Mesenchymal stem cell (in vitro differentiated cells and primary cell): ENCODE results near the gene LRTM2.

Experiments used
- DNase-seq: peaks from one replicate; pipeline ENCODE4 v3.0.0-alpha.2; 2013
- H2AFZ ChIP-seq: one replicate; pipeline ENCODE4 v1.6.1; 2013; ENCODE audit warnings: low read depth, mild to moderate bottlenecking, control low read depth, inconsistent platforms, low read length, moderate library complexity
- H2AK5ac ChIP-seq: 2 replicates; pipeline ENCODE4 v1.6.1; 2013; ENCODE audit warnings: low read length, moderate library complexity, mild to moderate bottlenecking, inconsistent platforms; ENCODE audit not compliant: severe bottlenecking
- H2BK120ac ChIP-seq: one replicate; pipeline ENCODE4 v1.6.1; 2013; ENCODE audit warnings: low read depth, mild to moderate bottlenecking, inconsistent platforms, low read length, moderate library complexity
- H2BK12ac ChIP-seq, 2 experiments: one replicate each; pipeline ENCODE4 v1.6.1; 2013; ENCODE audit warnings: inconsistent platforms in 2 of 2, low read length in 2 of 2, mild to moderate bottlenecking in 2 of 2, moderate library complexity in 2 of 2, control low read depth in 1 of 2
- H2BK15ac ChIP-seq: one replicate; pipeline ENCODE4 v1.6.1; 2013; ENCODE audit warnings: mild to moderate bottlenecking, low read depth, inconsistent platforms; ENCODE audit not compliant: poor library complexity, severe bottlenecking
- H2BK5ac ChIP-seq: 2 replicates; pipeline ENCODE4 v1.6.1; 2013; ENCODE audit warnings: low read depth, mild to moderate bottlenecking, low read length, control low read depth, inconsistent platforms; ENCODE audit not compliant: poor library complexity, severe bottlenecking
- H3K14ac ChIP-seq, 2 experiments: one replicate each; pipeline ENCODE4 v1.6.1; 2013; ENCODE audit warnings: inconsistent platforms in 2 of 2, low read length in 2 of 2, control low read depth in 1 of 2, mild to moderate bottlenecking in 1 of 2, moderate library complexity in 1 of 2
- H3K18ac ChIP-seq, 2 experiments: one replicate each; pipeline ENCODE4 v1.6.1; 2013; ENCODE audit warnings: inconsistent platforms in 2 of 2, low read length in 2 of 2, control low read depth in 1 of 2, low read depth in 1 of 2, mild to moderate bottlenecking in 1 of 2
- H3K23ac ChIP-seq, 2 experiments: one replicate each; pipeline ENCODE4 v1.6.1; 2013; ENCODE audit warnings: inconsistent platforms in 2 of 2, low read length in 2 of 2, mild to moderate bottlenecking in 2 of 2, moderate library complexity in 2 of 2, control low read depth in 1 of 2
- H3K27ac ChIP-seq: 2 replicates; pipeline ENCODE4 v1.5.1; 2013; ENCODE audit warnings: mild to moderate bottlenecking, moderate library complexity, low read length, control low read depth, inconsistent platforms; ENCODE audit not compliant: poor library complexity, severe bottlenecking
- H3K27me3 ChIP-seq, 2 experiments: 2 replicates each; pipeline versions ENCODE4 v1.6.1 to v1.7.0; 2013; ENCODE audit warnings: low read length in 2 of 2, mild to moderate bottlenecking in 2 of 2, moderate library complexity in 2 of 2, control low read depth in 1 of 2, inconsistent platforms in 1 of 2; ENCODE audit not compliant: control insufficient read depth in 1 of 2, insufficient read depth in 1 of 2
- H3K36me3 ChIP-seq, 2 experiments: 2 replicates each; pipeline versions ENCODE4 v1.6.1 to v1.7.0; 2013; ENCODE audit warnings: low read length in 2 of 2, control low read depth in 1 of 2, inconsistent platforms in 1 of 2, low read depth in 1 of 2, mild to moderate bottlenecking in 1 of 2; ENCODE audit not compliant: insufficient read depth in 2 of 2, control insufficient read depth in 1 of 2
- H3K4ac ChIP-seq, 2 experiments: one replicate each; pipeline ENCODE4 v1.6.1; 2013; ENCODE audit warnings: inconsistent platforms in 2 of 2, low read length in 2 of 2, mild to moderate bottlenecking in 2 of 2, moderate library complexity in 2 of 2, control low read depth in 1 of 2, low read depth in 1 of 2
- H3K4me1 ChIP-seq: 2 replicates; pipeline ENCODE4 v1.6.1; 2013; ENCODE audit warnings: low read depth, low read length, control low read depth; ENCODE audit not compliant: control insufficient read depth, insufficient read depth
- H3K4me2 ChIP-seq: 2 replicates; pipeline ENCODE4 v1.6.1; 2013; ENCODE audit warnings: low read length, mild to moderate bottlenecking, inconsistent platforms; ENCODE audit not compliant: poor library complexity, severe bottlenecking
- H3K4me3 ChIP-seq, 2 experiments: 2 replicates each; pipeline versions ENCODE4 v1.5.1 to v1.7.0; 2013; ENCODE audit warnings: low read length in 2 of 2, mild to moderate bottlenecking in 2 of 2, control low read depth in 1 of 2, low read depth in 1 of 2; ENCODE audit not compliant: insufficient read depth in 1 of 2
- H3K79me1 ChIP-seq: replicated peaks from 2 replicates; pipeline ENCODE4 v1.6.1; 2013; ENCODE audit warnings: mild to moderate bottlenecking, control low read depth, low read length, inconsistent platforms; ENCODE audit not compliant: poor library complexity, severe bottlenecking
- H3K9ac ChIP-seq: 2 replicates; pipeline ENCODE4 v1.7.0; 2013; ENCODE audit warnings: mild to moderate bottlenecking, low read length, moderate library complexity
- H3K9me3 ChIP-seq: 2 replicates; pipeline ENCODE4 v1.7.0; 2013; ENCODE audit warnings: mild to moderate bottlenecking, low read length; ENCODE audit not compliant: control insufficient read depth
- H4K8ac ChIP-seq: one replicate; pipeline ENCODE4 v1.6.1; 2013; ENCODE audit warnings: inconsistent platforms, mild to moderate bottlenecking, low read length, moderate library complexity
- H4K91ac ChIP-seq: one replicate; pipeline ENCODE4 v1.6.1; 2013; ENCODE audit warnings: mild to moderate bottlenecking, low read length, inconsistent platforms
- WGBS: methylation state at CpG from one replicate; pipeline ENCODE4 v1.1.7; 2013; ENCODE audit warnings: mixed read lengths; 5-methylcytosine and 5-hydroxymethylcytosine counted together

The LRTM2 gene

DNA sequence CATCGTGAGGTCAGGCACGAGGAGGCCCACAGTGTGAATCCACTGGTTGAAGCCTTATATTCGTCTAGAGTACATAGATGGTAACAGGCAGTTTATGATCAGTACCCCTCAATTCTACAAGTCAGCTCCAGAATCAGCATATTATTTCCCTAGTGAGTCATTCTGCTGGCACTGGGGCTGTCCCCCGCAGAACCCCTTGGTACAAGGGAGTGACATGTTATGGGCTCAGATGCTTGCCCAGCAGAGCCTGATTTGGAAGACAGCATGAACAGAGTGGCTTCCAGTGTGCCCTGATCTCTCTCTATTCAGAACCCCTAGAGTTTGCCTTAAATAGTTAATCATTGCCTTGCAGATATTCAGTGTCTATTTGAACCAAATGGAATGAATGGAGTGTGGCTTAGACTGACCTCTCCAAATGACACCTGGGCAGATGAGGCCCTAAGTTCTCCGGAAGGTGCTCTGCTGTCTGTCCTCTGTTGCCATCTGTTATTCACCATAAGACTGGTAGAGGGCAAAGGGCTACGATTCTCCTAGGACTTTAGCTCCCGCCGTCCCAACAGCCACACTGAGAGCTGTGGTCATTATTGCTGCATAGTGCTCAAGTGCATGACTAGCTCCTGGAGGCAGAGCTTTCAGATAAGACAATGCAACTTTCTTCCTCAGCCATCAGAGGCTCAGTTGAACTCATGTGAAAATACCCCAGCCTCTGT lies 57.0 kb downstream of the LRTM2 start:
- Histone ChIP-seq H2AFZ (no peak overlapping the region), H3K4me2 (no peak overlapping the region), H3K14ac (no peak overlapping the region), H3K4me1 (peaks cover 1% of the 10 kb centered on the region), H3K18ac (no peak overlapping the region), H3K4me3 (no peak overlapping the region), H3K79me1 (no peaks in the 10 kb centered on the region), H3K36me3 (no peaks in the 10 kb centered on the region), H3K27ac (no peak overlapping the region), H3K27me3 (peaks cover 24 to 91% of the 10 kb centered on the region in 2 experiments), H3K23ac (no peak overlapping the region), H3K9me3 (peaks cover 7% of the 10 kb centered on the region), H2AK5ac (no peak overlapping the region), H3K4ac (no peak overlapping the region), H2BK15ac (no peak overlapping the region), H2BK5ac (no peak overlapping the region), H4K91ac (no peak overlapping the region), H3K9ac (no peak overlapping the region), H4K8ac (no peak overlapping the region), H2BK12ac (no peak overlapping the region), H2BK120ac (no peak overlapping the region)
- DNase-seq, result no peak
- WGBS, result 87% methylated on average over 8 of the region's 8 CpGs

DNA sequence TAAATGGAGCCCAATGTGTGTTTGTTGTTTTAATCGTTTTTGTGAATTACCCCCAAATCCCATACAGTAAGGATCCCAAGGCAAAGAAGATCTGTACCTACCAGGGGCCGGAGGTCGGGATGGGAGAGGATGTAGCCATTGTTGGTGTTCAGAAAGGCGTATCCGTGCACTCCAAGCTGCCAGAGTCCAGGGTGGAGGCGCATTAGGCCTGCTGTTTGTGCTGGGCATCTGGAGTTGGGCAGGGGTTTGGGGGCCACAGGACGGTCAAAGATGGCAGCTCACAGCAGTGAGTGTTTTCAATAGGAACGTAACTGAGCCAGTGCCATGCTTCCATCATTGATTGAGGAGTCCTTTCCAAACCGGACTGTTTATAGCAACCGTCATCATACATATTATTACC lies 57.8 kb downstream of the LRTM2 start:
- no peak overlapping the region for H3K18ac ChIP-seq
- no peak overlapping the region for H3K27ac ChIP-seq
- peaks cover 21 to 90% of the 10 kb centered on the region in 2 experiments for H3K27me3 ChIP-seq
- H3K36me3 ChIP-seq, result no peaks in the 10 kb centered on the region
- H2BK12ac ChIP-seq, result no peak overlapping the region
- no peak overlapping the region for H3K4ac ChIP-seq
- no peak overlapping the region for H4K91ac ChIP-seq
- peaks cover 7% of the 10 kb centered on the region for H3K9me3 ChIP-seq
- H3K14ac ChIP-seq, result no peak overlapping the region
- H3K4me3 ChIP-seq, result no peak overlapping the region
- H2AFZ ChIP-seq, result no peak overlapping the region
- no peak overlapping the region for H3K4me2 ChIP-seq
- no peak overlapping the region for H3K23ac ChIP-seq
- H2AK5ac ChIP-seq, result no peak overlapping the region
- peaks cover 1% of the 10 kb centered on the region for H3K4me1 ChIP-seq
- no peaks in the 10 kb centered on the region for H3K79me1 ChIP-seq
- 90% methylated on average over 9 of the region's 10 CpGs for WGBS
- no peak overlapping the region for H4K8ac ChIP-seq
- no peak overlapping the region for H3K9ac ChIP-seq
- H2BK5ac ChIP-seq, result no peak overlapping the region
- H2BK120ac ChIP-seq, result no peak overlapping the region
- DNase-seq, result no peak
- no peak overlapping the region for H2BK15ac ChIP-seq

DNA sequence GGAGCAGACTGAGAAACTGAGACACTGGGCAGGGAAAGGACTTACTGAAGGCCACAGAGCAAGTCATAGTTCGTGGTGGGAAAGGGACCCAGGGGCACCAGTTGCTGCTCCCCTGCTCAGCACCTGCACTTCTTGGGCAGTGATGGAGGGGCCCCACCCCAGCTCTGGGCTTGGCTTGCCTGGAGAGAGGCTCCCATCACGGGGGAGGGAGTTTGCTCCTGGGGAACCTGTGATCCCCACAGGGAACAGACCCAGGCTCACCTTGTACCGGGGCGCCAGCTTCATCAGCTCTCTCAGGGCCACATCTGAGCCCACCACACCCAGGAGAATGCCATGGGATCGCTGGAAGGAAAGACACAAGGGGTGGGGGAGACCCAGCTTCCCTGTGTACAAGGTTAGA lies 58.3 kb downstream of the LRTM2 start:
- Histone ChIP-seq H3K27ac (no peak overlapping the region), H3K27me3 (peaks cover 17 to 90% of the 10 kb centered on the region in 2 experiments), H4K8ac (no peak overlapping the region), H2AK5ac (no peak overlapping the region), H3K4ac (no peak overlapping the region), H2AFZ (no peak overlapping the region), H2BK5ac (no peak overlapping the region), H3K4me1 (peaks cover 1% of the 10 kb centered on the region), H4K91ac (no peak overlapping the region), H2BK12ac (no peak overlapping the region), H3K9me3 (peaks cover 7% of the 10 kb centered on the region), H3K36me3 (no peaks in the 10 kb centered on the region), H3K23ac (no peak overlapping the region), H3K79me1 (no peaks in the 10 kb centered on the region), H3K14ac (no peak overlapping the region), H2BK15ac (no peak overlapping the region), H3K4me3 (no peak overlapping the region), H2BK120ac (no peak overlapping the region), H3K4me2 (no peak overlapping the region), H3K18ac (no peak overlapping the region), H3K9ac (no peak overlapping the region)
- WGBS, result 77% methylated on average over 5 of the region's 5 CpGs
- no peak for DNase-seq

DNA sequence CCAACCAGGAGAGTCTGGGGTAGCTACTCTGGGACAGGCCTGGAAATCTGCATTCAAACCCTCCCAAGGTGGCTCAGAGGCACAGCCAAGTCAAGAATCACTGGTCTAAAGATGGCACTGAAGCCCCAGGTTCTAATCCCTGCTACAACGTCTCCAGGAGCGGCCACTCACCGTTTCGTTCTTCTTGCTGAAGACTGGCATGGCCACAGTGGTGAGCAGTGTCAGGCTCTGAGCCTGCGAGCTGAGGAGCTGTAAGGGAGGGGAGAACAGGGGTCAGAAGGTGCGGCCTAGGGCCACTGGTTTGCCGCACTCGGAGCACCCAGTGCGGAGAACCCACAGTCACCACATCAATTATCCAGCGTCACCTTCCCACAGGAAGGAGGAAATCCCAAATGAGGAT lies 59.3 kb downstream of the LRTM2 start:
- no peaks in the 10 kb centered on the region for H3K79me1 ChIP-seq
- no peak overlapping the region for H2BK15ac ChIP-seq
- no peak for DNase-seq
- H3K4me3 ChIP-seq, result no peak overlapping the region
- H3K9ac ChIP-seq, result no peak overlapping the region
- no peak overlapping the region for H2AK5ac ChIP-seq
- no peak overlapping the region for H3K23ac ChIP-seq
- H3K18ac ChIP-seq, result no peak overlapping the region
- H3K27me3 ChIP-seq, result peaks cover 12 to 90% of the 10 kb centered on the region in 2 experiments
- H3K14ac ChIP-seq, result no peak overlapping the region
- H3K36me3 ChIP-seq, result no peaks in the 10 kb centered on the region
- no peak overlapping the region for H2BK120ac ChIP-seq
- no peak overlapping the region for H2BK5ac ChIP-seq
- H3K9me3 ChIP-seq, result peaks cover 7% of the 10 kb centered on the region
- no peak overlapping the region for H4K91ac ChIP-seq
- H2BK12ac ChIP-seq, result no peak overlapping the region
- H3K4me1 ChIP-seq, result peaks cover 1% of the 10 kb centered on the region
- no peak overlapping the region for H3K4ac ChIP-seq
- H2AFZ ChIP-seq, result no peak overlapping the region
- H3K4me2 ChIP-seq, result no peak overlapping the region
- H4K8ac ChIP-seq, result no peak overlapping the region
- no peak overlapping the region for H3K27ac ChIP-seq
- WGBS, result 86% methylated on average over 5 of the region's 10 CpGs
